Amniotic stem cell (primary cell): Measurements from ENCODE around the gene TBX3.

Experiments used
- DNase-seq: peaks from one replicate; lab custom pipeline; 2025; lab: John Stamatoyannopoulos, UW

The TBX3 gene

GRCh38 chr12:114696443-114697242 is 12.7 kb upstream of the TBX3 start:
- no peak for DNase-seq

GRCh38 chr12:114695305-114695592 is 11.3 kb upstream of the TBX3 start:
- DNase-seq = no peak

- no peak for DNase-seq
These were observed 10.7 kb upstream of the TBX3 start for GRCh38 chr12:114694436-114695304.

- no peak for DNase-seq
These were observed 9.6 kb upstream of the TBX3 start for GRCh38 chr12:114693532-114693931.

GRCh38 chr12:114693059-114693531 is 9.1 kb upstream of the TBX3 start:
- DNase-seq = no peak

- no peak for DNase-seq
These were observed 8.4 kb upstream of the TBX3 start for GRCh38 chr12:114692186-114693058.

- DNase-seq = no peak
These were observed 7.8 kb upstream of the TBX3 start for GRCh38 chr12:114691763-114692185.

- DNase-seq = no peak
These were observed 7.2 kb upstream of the TBX3 start for GRCh38 chr12:114691196-114691595.

- no peak for DNase-seq
These were observed 6.5 kb upstream of the TBX3 start for GRCh38 chr12:114690267-114691135.

- no peak for DNase-seq
These were observed 5.4 kb upstream of the TBX3 start for GRCh38 chr12:114689075-114689994.

GRCh38 chr12:114688256-114688845 is 4.4 kb upstream of the TBX3 start:
- DNase-seq = no peak

- DNase-seq = no peak
These were observed 3.8 kb upstream of the TBX3 start for GRCh38 chr12:114687802-114688201.

GRCh38 chr12:114686773-114687500 is 3.0 kb upstream of the TBX3 start:
- DNase-seq = no peak

- no peak for DNase-seq
These were observed 2.4 kb upstream of the TBX3 start for GRCh38 chr12:114686426-114686772.

GRCh38 chr12:114685869-114686268 is 1.9 kb upstream of the TBX3 start:
- DNase-seq = no peak

- DNase-seq = no peak
These were observed 1.4 kb upstream of the TBX3 start for GRCh38 chr12:114685320-114685781.

GRCh38 chr12:114684870-114685273 is 897 bp upstream of the TBX3 start:
- no peak for DNase-seq

- DNase-seq = no peak
These were observed 272 bp downstream of the TBX3 start for GRCh38 chr12:114683709-114684097.
